ENCODE data around the gene PPBP. TPM values are rescaled to one million over a fixed set of nuclear protein-coding genes. Genes with fewer than 3 reads are reported as not detected.

The PPBP gene
- total and polyA plus RNA-seq, 4 donors: 0.67 to 55.0 (median 1.4) TPM

- TF ChIP-seq TAF1 (conservative IDR thresholded peaks at IDR 0.05) (no peak), ZBTB33 (IDR thresholded peaks at IDR 0.05) (no peak)
- no peak overlapping the region for H3K27ac ChIP-seq (ENCODE audit: low read depth in 1 of 2, low read length in 2 of 2)
Observed at GRCh38 chr4:73967866-73968265, 20.1 kb downstream of the PPBP start.

GRCh38 chr4:73964862-73965611 is 23.0 kb downstream of the PPBP start:
- Histone ChIP-seq H3K27me3 (ENCODE audit: control insufficient read depth in 4 of 4, insufficient read depth in 4 of 4, low read length in 3 of 4) (peaks cover 0 to 6% (median 0%) of the 10 kb centered on the region in 4 donors), H3K9me3 (ENCODE audit: control insufficient read depth in 4 of 4, low read length in 3 of 4) (peaks cover 0 to 4% (median 1%) of the 10 kb centered on the region in 4 donors), H3K36me3 (ENCODE audit: control insufficient read depth in 4 of 4, insufficient read depth in 3 of 4, low read depth in 1 of 4, low read length in 3 of 4) (no peaks in the 10 kb centered on the region), H3K9ac (ENCODE audit: low read depth in 1 of 2, low read length in 2 of 2) (no peak overlapping the region), H3K27ac (ENCODE audit: low read depth in 1 of 2, low read length in 2 of 2) (no peak overlapping the region), H3K4me1 (ENCODE audit: control insufficient read depth in 4 of 4, insufficient read depth in 4 of 4, low read length in 3 of 4) (no peaks in the 10 kb centered on the region), H3K4me3 (ENCODE audit: low read depth in 1 of 3, low read length in 3 of 3) (no peak overlapping the region)
- TF ChIP-seq RAD21 (IDR thresholded peaks at IDR 0.05): peak; percentile 66 to 74
- no peak for TF ChIP-seq JUND (IDR thresholded peaks at IDR 0.05)
- TF ChIP-seq EGR1 (IDR thresholded peaks at IDR 0.05; ENCODE audit: low read depth in 2 of 2): no peak
- TF ChIP-seq CTCF (IDR thresholded peaks at IDR 0.05; ENCODE audit: low read depth, low read length, missing input control): peak; percentile 36
- TF ChIP-seq MAX (IDR thresholded peaks at IDR 0.05): no peak
- TF ChIP-seq REST (IDR thresholded peaks at IDR 0.05): no peak
- no peak for DNase-seq (ENCODE audit: low spot score)
- 55% methylated on average over 7 of the region's 7 CpGs for WGBS

More at GRCh38 chr4:73967866-73968265, 20.1 kb downstream of the PPBP start:
- Histone ChIP-seq H3K36me3 (ENCODE audit: control insufficient read depth in 4 of 4, insufficient read depth in 3 of 4, low read depth in 1 of 4, low read length in 3 of 4) (no peaks in the 10 kb centered on the region), H3K9ac (ENCODE audit: low read depth in 1 of 2, low read length in 2 of 2) (no peak overlapping the region), H3K27me3 (ENCODE audit: control insufficient read depth in 4 of 4, insufficient read depth in 4 of 4, low read length in 3 of 4) (peaks cover 0 to 8% (median 0%) of the 10 kb centered on the region in 4 donors), H3K4me3 (ENCODE audit: low read depth in 1 of 3, low read length in 3 of 3) (no peak overlapping the region), H3K9me3 (ENCODE audit: control insufficient read depth in 4 of 4, low read length in 3 of 4) (peaks cover 0 to 5% (median 1%) of the 10 kb centered on the region in 4 donors), H3K4me1 (ENCODE audit: control insufficient read depth in 4 of 4, insufficient read depth in 4 of 4, low read length in 3 of 4) (no peaks in the 10 kb centered on the region)
- no peak for DNase-seq (ENCODE audit: low spot score)
